HFFc6 (cell line): Measurements from ENCODE around the gene CD96. TPM values are rescaled to one million over a fixed set of nuclear protein-coding genes. Genes with fewer than 3 reads are reported as not detected.

ENCODE experiments used
- DNase-seq: peaks from one replicate; pipeline ENCODE4 v3.0.0-alpha.2; 2018
- H3K27ac Mint-ChIP-seq: 2 replicates; pipeline ENCODE4 v1.8.0; 2020; ENCODE audit warnings: mild to moderate bottlenecking, mixed read lengths
- H3K27me3 Mint-ChIP-seq: 2 replicates; pipeline ENCODE4 v1.8.0; 2021; ENCODE audit warnings: mild to moderate bottlenecking, moderate library complexity, mixed read lengths; ENCODE audit not compliant: insufficient read depth
- H3K36me3 Mint-ChIP-seq: 2 replicates; pipeline ENCODE4 v1.8.0; 2021; ENCODE audit warnings: low read depth, mixed read lengths
- H3K4me1 Mint-ChIP-seq: 2 replicates; pipeline ENCODE4 v1.8.0; 2020; ENCODE audit warnings: low read depth, mixed read lengths
- H3K4me3 Mint-ChIP-seq: 2 replicates; pipeline ENCODE4 v1.8.0; 2020; ENCODE audit warnings: mild to moderate bottlenecking, moderate library complexity, mixed read lengths
- H3K9me3 Mint-ChIP-seq: 2 replicates; pipeline ENCODE4 v1.8.0; 2020; ENCODE audit warnings: mild to moderate bottlenecking, mixed read lengths
- total RNA-seq, 6 experiments: library from RNA; stranded (reverse); fragmentation: NEBNext Ultra II Directional; extraction: Animal tissue kit (Norgen Biotek cat#: 25700); gene quantifications; 2 replicates in 1 of 6; 3 replicates in 5 of 6; pipeline ENCODE4 v1.2.3, GENCODE V29; 2021
- TF ChIP-seq, protein P1 (sequence below): fragments of 200-600 bp; sonication (generic); IDR thresholded peaks from 2 replicates; pipeline ENCODE4 v1.5.0; 2021; ENCODE audit warnings: antibody characterized with exemption, mild to moderate bottlenecking

The CD96 gene
- total RNA-seq, 6 experiments from 2014 or later = not detected

- no peaks in the 10 kb centered on the region for H3K36me3 Mint-ChIP-seq
- TF ChIP-seq, protein P1, sequence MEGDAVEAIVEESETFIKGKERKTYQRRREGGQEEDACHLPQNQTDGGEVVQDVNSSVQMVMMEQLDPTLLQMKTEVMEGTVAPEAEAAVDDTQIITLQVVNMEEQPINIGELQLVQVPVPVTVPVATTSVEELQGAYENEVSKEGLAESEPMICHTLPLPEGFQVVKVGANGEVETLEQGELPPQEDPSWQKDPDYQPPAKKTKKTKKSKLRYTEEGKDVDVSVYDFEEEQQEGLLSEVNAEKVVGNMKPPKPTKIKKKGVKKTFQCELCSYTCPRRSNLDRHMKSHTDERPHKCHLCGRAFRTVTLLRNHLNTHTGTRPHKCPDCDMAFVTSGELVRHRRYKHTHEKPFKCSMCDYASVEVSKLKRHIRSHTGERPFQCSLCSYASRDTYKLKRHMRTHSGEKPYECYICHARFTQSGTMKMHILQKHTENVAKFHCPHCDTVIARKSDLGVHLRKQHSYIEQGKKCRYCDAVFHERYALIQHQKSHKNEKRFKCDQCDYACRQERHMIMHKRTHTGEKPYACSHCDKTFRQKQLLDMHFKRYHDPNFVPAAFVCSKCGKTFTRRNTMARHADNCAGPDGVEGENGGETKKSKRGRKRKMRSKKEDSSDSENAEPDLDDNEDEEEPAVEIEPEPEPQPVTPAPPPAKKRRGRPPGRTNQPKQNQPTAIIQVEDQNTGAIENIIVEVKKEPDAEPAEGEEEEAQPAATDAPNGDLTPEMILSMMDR = no peak
- H3K27ac Mint-ChIP-seq = no peak overlapping the region
- peaks cover 6% of the 10 kb centered on the region; the same call in 1 of the 2 replicates for H3K27me3 Mint-ChIP-seq
- H3K9me3 Mint-ChIP-seq = no peaks in the 10 kb centered on the region
- H3K4me3 Mint-ChIP-seq = no peak overlapping the region
- H3K4me1 Mint-ChIP-seq = peaks cover 40% of the 10 kb centered on the region
- no peak for DNase-seq
Observed at GRCh38 chr3:111652492-111653180, 110.6 kb downstream of the CD96 start.

GRCh38 chr3:111653766-111654165 lies 111.8 kb downstream of the CD96 start:
- Mint-ChIP-seq H3K4me1 (peaks cover 36% of the 10 kb centered on the region), H3K27ac (no peak overlapping the region), H3K36me3 (no peaks in the 10 kb centered on the region), H3K4me3 (no peak overlapping the region), H3K9me3 (no peaks in the 10 kb centered on the region), H3K27me3 (peaks cover 6% of the 10 kb centered on the region; the same call in 1 of the 2 replicates)
- TF ChIP-seq, protein P1 = no peak
- DNase-seq = no peak

- H3K27me3 Mint-ChIP-seq = no peaks in the 10 kb centered on the region; the same call in 1 of the 2 replicates
Observed at GRCh38 chr3:111662012-111662411, 120.0 kb downstream of the CD96 start.

GRCh38 chr3:111662907-111663306 lies 120.9 kb downstream of the CD96 start:
- TF ChIP-seq, protein P1 = no peak
- no peak overlapping the region for H3K4me3 Mint-ChIP-seq
- no peak for DNase-seq
- no peaks in the 10 kb centered on the region; the same call in 1 of the 2 replicates for H3K27me3 Mint-ChIP-seq
- peaks cover 23% of the 10 kb centered on the region for H3K4me1 Mint-ChIP-seq
- no peak overlapping the region for H3K27ac Mint-ChIP-seq
- H3K9me3 Mint-ChIP-seq = peaks cover 29% of the 10 kb centered on the region
- H3K36me3 Mint-ChIP-seq = peaks cover 29% of the 10 kb centered on the region

More at GRCh38 chr3:111662012-111662411, 120.0 kb downstream of the CD96 start:
- no peak for DNase-seq
- TF ChIP-seq, protein P1 = no peak
- H3K27ac Mint-ChIP-seq = no peak overlapping the region
- H3K9me3 Mint-ChIP-seq = peaks cover 29% of the 10 kb centered on the region
- peaks cover 15% of the 10 kb centered on the region for H3K4me1 Mint-ChIP-seq
- no peak overlapping the region for H3K4me3 Mint-ChIP-seq
- H3K36me3 Mint-ChIP-seq = peaks cover 29% of the 10 kb centered on the region

- H3K4me1 Mint-ChIP-seq = peaks cover 55% of the 10 kb centered on the region
- peaks cover 22% of the 10 kb centered on the region for H3K36me3 Mint-ChIP-seq
- H3K4me3 Mint-ChIP-seq = no peak overlapping the region; the same call in 1 of the 2 replicates
- no peaks in the 10 kb centered on the region; the same call in 1 of the 2 replicates for H3K27me3 Mint-ChIP-seq
- peak overlapping the region; percentile 29 for H3K27ac Mint-ChIP-seq
- TF ChIP-seq, protein P1 = no peak
- DNase-seq = no peak
- H3K9me3 Mint-ChIP-seq = peaks cover 25% of the 10 kb centered on the region
Observed at GRCh38 chr3:111666041-111666735, 124.2 kb downstream of the CD96 start.
